ENCODE measurements around the gene ALDH5A1. TPM values are rescaled to one million over a fixed set of nuclear protein-coding genes. Genes with fewer than 3 reads are reported as not detected.

Gene ALDH5A1
- total and polyA plus RNA-seq, 11 donors: 3.0 to 35.5 (median 19.7) TPM

GRCh38 chr6:24497254-24497970, 2.6 kb downstream of the ALDH5A1 start:
- Histone ChIP-seq H3K36me3 (peaks cover 0 to 6% (median 2%) of the 10 kb centered on the region in 9 donors), H3K27me3 (peaks cover 0 to 5% (median 0%) of the 10 kb centered on the region in 9 donors), H3K4me3 (no peak overlapping the region), H3K9me3 (peaks cover 0 to 4% (median 0%) of the 10 kb centered on the region in 12 donors), H3K4me1 (peaks cover 0 to 19% (median 8%) of the 10 kb centered on the region in 12 donors), H3K27ac (no peak overlapping the region)
- intact Hi-C loops (cut with DNase I): loop anchor here in 2 of 10 donors (5.0 to 10.0 kb wide), 2 partner anchors 65 to 197 kb away; no protein-coding TSS in a partner anchor
- 93 to 97% (median 96%) methylated on average over 11 of the region's 11 CpGs for WGBS, 4 donors
- no peak for DNase-seq
- ATAC-seq: no peak
- no peak for TF ChIP-seq POLR2A (IDR thresholded peaks at IDR 0.05)
- TF ChIP-seq CTCF (IDR thresholded peaks at IDR 0.05): no peak

GRCh38 chr6:24500683-24501082, 5.9 kb downstream of the ALDH5A1 start:
- WGBS, 4 donors: 84 to 89% (median 85%) methylated on average over 3 of the region's 3 CpGs
- H3K27me3 ChIP-seq: no peaks in the 10 kb centered on the region
- intact Hi-C loops (cut with DNase I): no loop called here

DNA sequence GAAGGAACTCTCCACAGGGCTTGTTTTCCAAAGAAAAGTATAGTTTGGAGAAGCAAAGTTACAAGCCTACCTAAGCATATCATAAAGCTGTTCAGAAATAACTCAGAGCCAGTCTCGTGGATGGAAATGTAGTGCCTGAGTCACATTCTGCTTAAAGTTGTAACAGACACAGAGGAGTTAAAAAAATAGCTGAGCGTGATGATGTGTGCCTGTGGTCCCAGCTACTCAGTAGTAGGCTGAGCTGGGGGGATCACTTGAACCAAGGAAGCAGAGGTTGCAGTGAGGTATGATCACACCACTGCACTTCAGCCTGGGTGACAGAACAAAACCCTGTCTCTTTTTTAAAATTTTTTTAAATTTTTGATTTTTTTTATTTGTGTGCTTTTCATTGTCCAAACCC, 6.6 kb downstream of the ALDH5A1 start:
- DNase-seq: no peak
- H3K27me3 ChIP-seq: no peaks in the 10 kb centered on the region
- intact Hi-C loops (cut with DNase I): no loop called here
- 76 to 84% (median 81%) methylated on average over 2 of the region's 2 CpGs for WGBS, 4 donors
- H3K9me3 ChIP-seq: peaks cover 0 to 4% (median 0%) of the 10 kb centered on the region in 12 donors
- H3K4me1 ChIP-seq: peaks cover 0 to 1% (median 0%) of the 10 kb centered on the region in 12 donors
- no peak overlapping the region for H3K27ac ChIP-seq
- no peak for ATAC-seq
- peaks cover 0 to 45% (median 17%) of the 10 kb centered on the region in 9 donors for H3K36me3 ChIP-seq
- H3K4me3 ChIP-seq: no peak overlapping the region
- TF ChIP-seq CTCF (IDR thresholded peaks at IDR 0.05) (no peak), POLR2A (IDR thresholded peaks at IDR 0.05) (no peak)

More at GRCh38 chr6:24500683-24501082, 5.9 kb downstream of the ALDH5A1 start:
- no peak for ATAC-seq
- H3K4me1 ChIP-seq: peaks cover 0 to 8% (median 4%) of the 10 kb centered on the region in 12 donors
- no peak for DNase-seq
- peaks cover 0 to 4% (median 0%) of the 10 kb centered on the region in 12 donors for H3K9me3 ChIP-seq
- TF ChIP-seq POLR2A (IDR thresholded peaks at IDR 0.05) (no peak), CTCF (IDR thresholded peaks at IDR 0.05) (no peak)
- peaks cover 0 to 39% (median 17%) of the 10 kb centered on the region in 9 donors for H3K36me3 ChIP-seq
- H3K27ac ChIP-seq: no peak overlapping the region
- no peak overlapping the region for H3K4me3 ChIP-seq

DNA sequence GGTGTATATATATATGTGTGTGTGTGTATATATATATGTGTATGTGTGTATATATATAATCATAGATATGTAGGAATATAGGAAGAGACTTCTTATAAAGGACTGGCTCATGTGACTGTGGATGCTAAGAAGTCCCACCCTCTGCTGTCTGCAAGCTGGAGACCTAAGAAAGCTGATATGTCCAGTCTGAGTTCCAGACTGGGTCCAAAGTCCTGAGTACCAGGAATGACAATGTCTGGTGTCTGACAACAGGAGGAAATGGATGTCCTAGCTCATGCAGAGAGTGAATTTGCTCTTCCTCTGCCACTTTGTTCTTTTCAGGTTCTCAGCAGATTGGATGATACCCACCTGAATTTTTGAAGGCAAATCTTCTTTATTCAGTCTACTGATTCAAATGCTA, 7.1 kb downstream of the ALDH5A1 start:
- H3K27me3 ChIP-seq: no peaks in the 10 kb centered on the region
- H3K36me3 ChIP-seq: peaks cover 0 to 51% (median 17%) of the 10 kb centered on the region in 9 donors

More for the DNA sequence above, 7.1 kb downstream of the ALDH5A1 start:
- ATAC-seq (no peak), DNase-seq (no peak)
- TF ChIP-seq POLR2A (IDR thresholded peaks at IDR 0.05) (no peak), CTCF (IDR thresholded peaks at IDR 0.05) (no peak)
- Histone ChIP-seq H3K4me1 (no peaks in the 10 kb centered on the region), H3K27ac (no peak overlapping the region), H3K4me3 (no peak overlapping the region), H3K9me3 (peaks cover 0 to 3% (median 0%) of the 10 kb centered on the region in 12 donors)
- intact Hi-C loops (cut with DNase I): no loop called here
